Activated gamma-delta T cell treated with anti-CD3 and anti-CD28 coated beads, Interleukin-2, amount 50 U/mL, for 16 hours (primary cell): Measurements from ENCODE around the gene PLAGL2.
"Not testable (repeated sequence)": the region's sequence is repeated elsewhere in the genome, so short reads cannot be mapped to it uniquely, and the experiment has no call there.

Source experiments
- DNase-seq: peaks from one replicate; pipeline ENCODE4 v3.0.0-alpha.2; 2020; ENCODE audit warnings: low read depth

The PLAGL2 gene

DNA sequence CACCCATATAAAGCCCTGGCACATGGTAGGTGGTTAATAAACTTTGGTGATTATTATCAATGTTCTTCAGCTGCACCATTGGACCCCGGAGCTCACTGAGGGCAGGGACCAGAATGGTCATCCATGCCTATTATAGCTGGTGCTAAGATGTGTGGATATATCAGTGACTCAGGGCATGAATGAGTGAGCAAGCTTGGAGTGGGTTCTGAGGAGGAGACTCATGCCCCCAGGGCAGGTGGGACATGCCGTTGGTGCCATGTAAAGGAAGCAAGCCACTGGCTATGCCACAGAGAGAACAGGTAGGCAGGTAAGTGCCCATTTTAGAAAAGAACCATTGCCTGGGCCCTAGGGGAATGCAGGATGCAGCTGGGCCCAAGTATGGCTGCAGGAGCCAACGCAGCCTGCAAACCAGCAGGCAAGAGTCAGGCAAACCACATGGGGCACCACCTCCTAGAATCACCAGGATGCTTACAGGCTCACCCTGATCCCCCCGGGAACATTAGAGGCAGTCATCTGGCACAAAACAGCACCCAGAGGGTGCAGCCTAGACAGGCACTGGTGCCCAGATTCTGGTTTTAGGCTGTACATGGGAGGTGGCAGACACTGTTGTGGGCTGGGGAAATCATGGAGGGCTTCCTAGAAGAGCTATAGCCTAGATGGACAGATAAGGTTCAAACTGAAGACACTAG lies 23.5 kb downstream of the PLAGL2 start:
- no peak for DNase-seq

DNA sequence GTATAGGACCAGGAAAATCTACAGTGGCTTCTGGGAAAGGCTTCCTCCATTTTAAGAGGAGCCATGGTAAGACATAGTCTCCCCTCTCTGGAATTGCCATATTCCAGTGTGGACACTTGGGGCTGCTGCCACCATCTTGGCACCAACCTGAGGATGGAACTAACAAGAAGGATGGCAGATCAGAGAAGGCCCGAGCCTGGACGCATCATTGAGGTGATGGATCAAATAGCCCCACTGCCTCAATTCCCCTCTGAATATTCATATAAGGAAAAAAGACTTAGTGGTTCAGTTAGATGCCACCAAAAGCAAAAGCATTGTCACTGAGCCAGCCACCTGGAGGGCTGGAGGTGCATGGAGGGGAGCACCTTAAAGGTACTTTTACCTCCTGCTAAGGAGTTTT lies 25.9 kb downstream of the PLAGL2 start:
- DNase-seq: no peak

GRCh38 chr20:32179934-32180333 lies 27.6 kb downstream of the PLAGL2 start:
- no peak for DNase-seq

- no peak for DNase-seq
Measured at GRCh38 chr20:32179515-32179914, 28.0 kb downstream of the PLAGL2 start.

- not testable (repeated sequence) for DNase-seq
Measured at GRCh38 chr20:32177696-32178095, 29.8 kb downstream of the PLAGL2 start.

DNA sequence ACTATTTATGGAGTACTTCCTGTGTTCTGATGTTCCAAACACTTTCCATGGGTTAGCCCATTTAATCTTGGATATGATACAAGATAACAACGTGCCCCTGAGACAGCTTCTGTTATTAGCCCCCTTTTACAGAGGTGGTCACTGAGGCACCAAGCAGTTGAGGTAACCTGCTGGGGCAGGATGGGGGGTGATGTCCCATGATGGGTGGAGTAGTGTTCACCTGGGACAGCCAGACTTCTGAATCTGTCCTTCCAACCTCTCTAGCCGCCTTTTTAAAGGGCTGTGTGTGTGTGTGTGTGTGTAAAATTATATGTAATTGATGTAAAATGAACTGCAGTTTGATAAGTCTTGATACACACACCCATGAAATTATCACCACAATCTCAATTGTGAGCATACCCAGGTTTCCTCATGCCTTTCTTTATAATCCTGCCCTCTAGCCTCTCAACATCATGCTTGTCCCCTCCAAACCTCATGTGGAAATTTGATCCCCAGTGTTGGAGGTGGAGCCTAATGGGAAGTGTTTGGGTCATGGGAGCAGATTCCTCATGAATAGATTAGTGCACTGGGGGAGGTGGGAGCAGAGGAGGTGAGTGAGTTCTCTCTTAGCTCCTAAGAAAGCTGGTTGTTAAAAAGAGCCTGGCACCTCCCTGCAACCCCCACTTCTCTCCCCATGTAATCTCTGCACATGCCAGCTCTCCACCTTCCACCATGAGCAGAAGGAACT lies 39.2 kb downstream of the PLAGL2 start:
- no peak for DNase-seq

GRCh38 chr20:32167552-32167951 lies 40.0 kb downstream of the PLAGL2 start:
- no peak for DNase-seq

GRCh38 chr20:32165836-32166545 lies 41.6 kb downstream of the PLAGL2 start:
- DNase-seq: no peak

DNA sequence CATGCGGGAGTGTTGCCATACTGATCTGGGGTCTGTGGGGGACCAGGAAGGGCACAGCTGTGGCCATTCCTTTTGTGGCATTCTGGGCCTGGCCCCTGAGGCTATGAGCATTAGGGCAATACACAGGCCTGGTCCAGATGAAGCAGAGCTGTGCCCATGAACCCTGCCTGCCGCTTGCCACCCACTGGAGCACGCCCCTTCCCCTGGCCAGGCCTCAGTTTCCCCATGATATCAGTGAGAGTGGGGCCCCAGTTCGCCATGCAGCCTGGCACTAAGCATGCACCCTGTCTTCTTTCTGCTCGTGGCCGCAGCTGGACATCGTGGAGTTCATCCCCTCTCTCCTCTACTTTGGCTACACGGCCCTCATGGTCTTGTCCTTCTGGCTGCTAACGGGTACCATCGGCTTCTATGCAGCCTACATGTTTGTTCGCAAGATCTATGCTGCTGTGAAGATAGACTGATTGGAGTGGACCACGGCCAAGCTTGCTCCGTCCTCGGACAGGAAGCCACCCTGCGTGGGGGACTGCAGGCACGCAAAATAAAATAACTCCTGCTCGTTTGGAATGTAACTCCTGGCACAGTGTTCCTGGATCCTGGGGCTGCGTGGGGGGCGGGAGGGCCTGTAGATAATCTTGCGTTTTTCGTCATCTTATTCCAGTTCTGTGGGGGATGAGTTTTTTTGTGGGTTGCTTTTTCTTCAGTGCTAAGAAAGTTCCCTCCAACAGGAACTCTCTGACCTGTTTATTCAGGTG lies 42.4 kb downstream of the PLAGL2 start:
- no peak for DNase-seq

DNA sequence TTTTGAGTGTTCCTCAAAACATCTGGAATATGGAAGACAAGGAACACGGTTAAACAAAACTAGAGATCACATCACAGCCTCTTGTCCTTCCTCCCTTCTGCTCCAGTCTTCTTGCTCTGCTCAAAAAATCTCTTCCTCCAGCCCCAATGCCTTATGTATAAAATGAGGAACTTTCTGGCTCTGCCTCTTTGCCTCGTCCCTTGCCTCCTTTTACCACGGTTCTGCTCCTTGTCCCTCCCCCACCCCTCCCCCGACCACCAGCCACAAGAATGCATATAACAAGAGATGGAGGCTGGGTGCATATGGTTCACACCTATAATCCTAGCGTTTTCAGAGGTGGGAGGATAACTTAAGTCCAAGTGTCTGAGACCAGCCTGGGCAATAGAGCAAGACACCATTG lies 43.6 kb downstream of the PLAGL2 start:
- DNase-seq: no peak

GRCh38 chr20:32162351-32162750 lies 45.2 kb downstream of the PLAGL2 start:
- DNase-seq: no peak

DNA sequence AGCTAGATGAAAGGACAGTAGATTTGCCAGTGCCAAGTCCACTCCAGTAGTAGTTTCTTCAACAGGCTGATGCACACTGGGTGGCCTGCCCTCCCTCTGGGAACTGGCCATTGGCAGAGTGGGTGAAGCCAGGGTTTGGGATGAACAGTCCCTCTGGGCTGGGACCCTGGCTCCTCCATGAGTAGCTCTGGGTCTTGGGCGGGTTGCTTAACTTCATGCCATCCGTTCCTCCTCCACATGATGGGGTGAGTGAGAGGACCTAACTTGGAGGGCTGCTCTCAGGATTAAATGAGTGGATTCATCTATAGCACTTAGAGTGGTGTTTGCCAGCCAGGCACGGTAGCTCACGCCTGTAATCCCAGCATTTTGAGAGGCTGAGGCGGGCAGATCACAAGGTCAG lies 47.2 kb downstream of the PLAGL2 start:
- no peak for DNase-seq

DNA sequence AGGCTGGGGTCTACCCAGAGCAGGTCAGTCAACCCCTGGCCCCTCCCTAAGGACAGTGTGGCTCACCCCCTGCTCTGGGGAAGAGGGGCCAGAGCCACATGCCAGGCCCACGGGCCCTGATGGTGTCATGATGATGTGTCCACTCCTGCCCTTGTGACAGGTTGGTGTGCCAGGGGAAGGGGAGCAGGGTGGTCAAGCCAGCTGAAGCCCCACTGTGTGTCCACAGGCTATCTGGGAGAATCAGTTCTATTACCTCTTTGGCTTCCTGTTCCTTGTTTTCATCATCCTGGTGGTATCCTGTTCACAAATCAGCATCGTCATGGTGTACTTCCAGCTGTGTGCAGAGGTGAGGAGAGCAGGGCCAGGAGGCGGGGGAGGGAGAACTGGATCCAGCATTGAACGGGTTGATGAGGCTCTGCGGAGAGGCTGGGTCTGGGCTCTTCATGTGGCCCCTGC lies 47.7 kb downstream of the PLAGL2 start:
- DNase-seq: no peak

DNA sequence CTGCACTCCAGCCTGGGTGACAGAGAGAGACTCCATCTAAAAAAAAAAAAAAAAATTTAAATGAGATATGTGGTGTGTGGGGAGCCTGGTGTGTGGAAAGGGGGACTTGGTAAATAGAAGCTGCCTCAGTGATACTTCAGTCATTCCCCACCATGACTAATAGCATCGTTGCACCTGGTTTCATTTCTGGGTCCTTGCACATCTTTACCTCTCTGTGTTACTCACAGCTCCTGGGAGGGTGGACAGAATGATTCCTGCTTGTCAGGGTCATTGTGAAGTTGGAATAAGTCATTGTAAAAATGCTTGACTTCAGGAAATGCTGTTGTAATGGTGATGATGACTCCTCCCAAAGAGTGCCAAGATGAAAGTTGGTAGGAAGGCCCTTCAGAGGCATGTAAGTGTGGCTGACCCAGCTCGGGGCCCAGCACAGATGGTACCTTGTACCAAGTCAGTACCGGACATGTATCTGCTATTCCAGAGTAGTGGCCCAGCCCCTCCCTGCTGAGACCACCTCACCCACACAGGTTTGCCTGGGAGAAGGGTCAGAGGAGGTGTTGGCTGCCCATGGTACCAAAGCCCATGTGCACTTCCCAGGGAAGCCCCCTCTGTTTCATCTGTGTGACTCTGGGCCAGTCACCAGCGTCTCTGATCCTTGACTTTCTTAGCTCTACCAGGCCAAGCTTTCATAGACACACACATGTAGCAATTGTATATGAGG lies 48.4 kb downstream of the PLAGL2 start:
- DNase-seq: no peak

- no peak for DNase-seq
Measured at GRCh38 chr20:32158351-32158750, 49.2 kb downstream of the PLAGL2 start.

GRCh38 chr20:32157611-32158010 lies 49.9 kb downstream of the PLAGL2 start:
- no peak for DNase-seq

DNA sequence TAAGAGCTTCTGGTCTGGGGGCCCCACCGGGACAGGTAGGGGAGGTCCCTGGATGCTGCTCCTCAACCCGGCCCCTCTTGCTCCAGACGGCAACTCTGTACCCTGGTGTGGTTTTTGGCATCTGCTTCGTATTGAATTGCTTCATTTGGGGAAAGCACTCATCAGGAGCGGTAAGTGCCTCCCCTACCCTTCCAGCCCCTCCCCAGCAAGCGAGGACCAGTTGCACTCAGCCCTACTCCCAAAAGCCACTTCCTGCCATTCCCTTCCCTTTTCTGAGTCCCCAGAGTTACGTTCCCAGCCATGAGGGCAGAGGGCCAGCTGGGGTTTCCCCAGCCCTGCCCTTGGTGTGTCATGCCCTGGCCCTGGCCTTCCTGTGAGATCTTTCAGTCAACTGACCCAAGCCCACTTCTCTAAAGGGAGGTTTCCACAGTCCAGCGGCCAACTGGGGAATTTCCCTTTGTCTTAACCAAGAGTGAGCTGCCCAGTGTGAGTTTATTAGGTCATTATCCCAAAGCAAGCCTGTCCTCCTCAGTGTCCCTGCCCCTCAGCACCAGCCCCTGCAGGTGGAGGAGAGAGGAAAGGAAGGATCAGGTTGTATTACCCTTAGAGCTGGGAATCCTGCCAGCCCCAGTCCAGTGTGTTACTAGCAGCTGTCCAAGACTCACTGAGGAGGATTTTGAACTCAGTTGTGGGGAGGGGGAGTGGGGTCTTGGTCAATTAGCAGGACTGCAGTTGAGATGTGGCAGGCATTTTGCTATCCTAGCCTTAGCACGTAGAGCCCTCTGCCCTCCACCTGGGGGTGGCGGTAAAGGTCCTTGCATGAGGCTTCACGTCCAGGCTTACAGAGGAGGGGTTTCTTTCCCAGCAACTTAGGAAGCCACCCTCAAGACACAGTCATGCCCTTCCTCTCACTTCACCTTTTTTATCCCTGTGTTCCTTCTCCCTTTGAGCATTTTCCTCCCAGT lies 52.2 kb downstream of the PLAGL2 start:
- DNase-seq: no peak

DNA sequence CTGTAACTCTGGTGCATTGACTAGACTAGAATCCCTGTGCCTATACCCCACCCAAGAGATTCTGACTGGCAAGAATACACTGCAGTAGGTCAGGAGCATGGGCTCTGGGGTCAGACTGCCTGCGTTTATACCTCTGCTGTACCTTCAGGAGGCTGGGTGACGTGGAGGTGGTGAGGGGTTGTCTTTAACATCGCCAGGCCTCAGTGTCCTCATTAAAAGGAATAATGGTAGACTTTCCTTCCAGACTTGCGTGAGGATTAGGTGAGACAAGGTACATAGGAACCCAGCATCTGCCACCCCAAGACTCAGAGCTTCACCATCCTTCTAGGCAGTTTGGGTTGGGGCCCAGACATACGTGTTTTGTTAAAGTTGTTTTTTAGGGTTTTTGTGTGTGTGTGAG lies 53.8 kb downstream of the PLAGL2 start:
- DNase-seq: no peak

DNA sequence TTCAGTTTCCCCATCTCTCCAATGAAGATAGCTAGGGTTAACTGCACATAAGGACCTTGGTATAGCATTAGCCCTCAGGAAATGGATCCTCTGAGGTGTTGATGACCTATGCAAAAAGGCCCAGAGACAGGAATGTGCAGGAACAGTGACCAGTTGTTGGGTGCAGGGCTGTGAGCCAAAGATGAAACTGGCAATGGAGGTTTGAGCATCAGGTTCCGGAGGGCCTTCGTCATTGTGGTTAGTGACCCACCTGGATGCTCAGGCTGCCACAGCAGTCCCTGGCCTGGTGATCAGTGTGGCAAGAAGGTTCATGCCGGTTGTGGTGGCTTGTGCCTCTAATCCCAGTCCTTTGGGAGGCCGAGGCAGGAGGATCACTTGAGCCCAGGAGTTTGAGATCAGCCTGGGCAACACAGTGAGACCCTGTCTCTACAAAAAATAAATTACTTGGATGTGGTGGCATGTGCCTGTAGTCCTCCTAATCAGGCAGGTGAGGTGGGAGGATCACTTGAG lies 54.3 kb downstream of the PLAGL2 start:
- DNase-seq: no peak

- no peak for DNase-seq
Measured at GRCh38 chr20:32152421-32153155, 55.0 kb downstream of the PLAGL2 start.
